Pancreas (tissue), 10 donors: ENCODE measurements around the gene PPARD. TPM values are rescaled to one million over a fixed set of nuclear protein-coding genes. Genes with fewer than 3 reads are reported as not detected.
"Not testable (repeated sequence)": the region's sequence is repeated elsewhere in the genome, so short reads cannot be mapped to it uniquely, and the experiment has no call there.

ENCODE experiments used
- ATAC-seq, 4 donors: fragments of 200-7000 bp; cut with Tn5 transposase; one replicate each; pipeline versions ENCODE4 v1.8.0 to v1.9.1; 2020; ENCODE audit warnings: mild to moderate bottlenecking in 4 of 4, moderate library complexity in 4 of 4
- DNase-seq, 6 donors: peaks; one replicate each; pipeline ENCODE4 v3.0.0-alpha.2; 2020
- FAIRE-seq: peaks from 2 replicates; lab custom pipeline; 2012; peaks lifted over from hg19 to GRCh38; lab: Jason Lieb, UNC
- H3K27ac ChIP-seq, 4 donors: fragments of 200-600 bp; sonication (generic); 1 replicate in 3 of 4; 2 replicates in 1 of 4; pipeline versions ENCODE4 v1.5.0 to v1.8.0; 2020
- H3K27me3 ChIP-seq, 4 donors: fragments of 200-600 bp; one replicate each; pipeline ENCODE4 v1.8.0; 2021
- H3K36me3 ChIP-seq, 3 donors: fragments of 200-600 bp; sonication (generic) in 1 of 3; one replicate each; pipeline versions ENCODE4 v1.5.0 to v1.8.0; 2020 to 2021
- H3K4me1 ChIP-seq, 3 donors: fragments of 200-600 bp; one replicate each; pipeline ENCODE4 v1.8.0; 2021
- H3K4me3 ChIP-seq, 4 donors: fragments of 200-600 bp; sonication (generic) in 2 of 4; one replicate each; pipeline versions ENCODE4 v1.5.0 to v1.8.0; 2020 to 2021
- H3K9me3 ChIP-seq, 4 donors: fragments of 200-600 bp; one replicate each; pipeline ENCODE4 v1.8.0; 2021
- WGBS, 2 donors: extraction: QIAGEN DNeasy Blood & Tissue Kit; methylation state at CpG; one replicate each; pipeline ENCODE4 v1.1.7; 2013; 5-methylcytosine and 5-hydroxymethylcytosine counted together
- intact Hi-C, 3 donors: fragments of 100-400 bp; cut with DNase I; formaldehyde crosslinking; loops; one replicate each; pipeline versions ENCODE4 v1.11.1 to v1.14.2; 2022
- polyA plus RNA-seq, 2 donors: library from polyadenylated mRNA; stranded (reverse); fragments of 200-250 nt; gene quantifications; one replicate each; pipeline ENCODE4 v1.2.3, GENCODE V29; 2013
- total RNA-seq, 6 donors: library from RNA; stranded (reverse); fragmentation: NEBNext Ultra II Directional in 4 of 6; extraction: Animal tissue kit (Norgen Biotek cat#: 25700) in 4 of 6; gene quantifications; one replicate each; pipeline versions ENCODE4 v1.2.1 to v1.2.4, GENCODE V29; 2021 to 2023
- TF ChIP-seq, protein P1 (sequence below), 4 donors: fragments of 200-600 bp; sonication (generic) in 3 of 4; IDR thresholded peaks; one replicate each; pipeline versions ENCODE4 v1.5.0 to v1.8.0; 2021; ENCODE audit warnings: antibody characterized with exemption in 4 of 4
- donor health status: healthy with polysubstance abuse.
- donor health status: DM: no; HTN: no; CAD: no; lungs with moderate emphysema.
- donor health status: DM: no; HTN: no; CAD: no.
- donor health status: control.
- donor health status: control.
- donor health status: Bipolar disorder and iron deficiency.
- donor health status: DM: yes; HTN: yes; CAD: no.
- donor health status: DM: no; HTN: no; CAD: no.
- donor health status: DM: no; HTN: no; CAD: no.
- donor health status: DM: yes; HTN: yes; CAD: no.

Gene PPARD
- total and polyA plus RNA-seq, 8 donors: 4.4 to 14.1 (median 8.2) TPM

DNA sequence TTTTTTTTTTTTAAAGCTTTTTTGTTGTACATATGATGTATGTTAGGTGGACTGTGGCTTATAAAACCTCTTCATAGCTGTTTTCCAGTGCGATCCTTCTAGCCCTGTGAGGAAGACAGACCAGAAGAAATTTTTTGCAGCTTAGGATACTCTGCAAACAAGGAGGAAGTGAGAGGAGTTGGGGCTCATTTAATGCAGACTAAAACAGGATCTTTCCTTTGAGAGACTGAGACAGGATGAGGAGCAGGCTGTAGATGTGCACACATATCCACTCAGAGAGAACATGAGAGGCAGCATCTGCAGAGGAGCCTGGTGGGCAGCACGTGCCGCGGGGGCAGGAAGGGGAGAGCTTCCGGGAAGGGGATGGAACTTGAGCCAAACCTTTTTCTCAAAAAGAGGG, 45.7 kb downstream of the PPARD start:
- Histone ChIP-seq H3K9me3 (no peaks in the 10 kb centered on the region), H3K27me3 (no peaks in the 10 kb centered on the region), H3K4me3 (no peak overlapping the region), H3K4me1 (peaks cover 0 to 20% (median 7%) of the 10 kb centered on the region in 3 donors), H3K27ac (no peak overlapping the region), H3K36me3 (no peaks in the 10 kb centered on the region)
- ATAC-seq (no peak), FAIRE-seq (no peak), DNase-seq (no peak)
- intact Hi-C loops: no loop called here
- 90 to 95% methylated on average over 5 of the region's 5 CpGs for WGBS, 2 donors
- TF ChIP-seq, protein P1, sequence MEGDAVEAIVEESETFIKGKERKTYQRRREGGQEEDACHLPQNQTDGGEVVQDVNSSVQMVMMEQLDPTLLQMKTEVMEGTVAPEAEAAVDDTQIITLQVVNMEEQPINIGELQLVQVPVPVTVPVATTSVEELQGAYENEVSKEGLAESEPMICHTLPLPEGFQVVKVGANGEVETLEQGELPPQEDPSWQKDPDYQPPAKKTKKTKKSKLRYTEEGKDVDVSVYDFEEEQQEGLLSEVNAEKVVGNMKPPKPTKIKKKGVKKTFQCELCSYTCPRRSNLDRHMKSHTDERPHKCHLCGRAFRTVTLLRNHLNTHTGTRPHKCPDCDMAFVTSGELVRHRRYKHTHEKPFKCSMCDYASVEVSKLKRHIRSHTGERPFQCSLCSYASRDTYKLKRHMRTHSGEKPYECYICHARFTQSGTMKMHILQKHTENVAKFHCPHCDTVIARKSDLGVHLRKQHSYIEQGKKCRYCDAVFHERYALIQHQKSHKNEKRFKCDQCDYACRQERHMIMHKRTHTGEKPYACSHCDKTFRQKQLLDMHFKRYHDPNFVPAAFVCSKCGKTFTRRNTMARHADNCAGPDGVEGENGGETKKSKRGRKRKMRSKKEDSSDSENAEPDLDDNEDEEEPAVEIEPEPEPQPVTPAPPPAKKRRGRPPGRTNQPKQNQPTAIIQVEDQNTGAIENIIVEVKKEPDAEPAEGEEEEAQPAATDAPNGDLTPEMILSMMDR (IDR thresholded peaks at IDR 0.05): no peak

DNA sequence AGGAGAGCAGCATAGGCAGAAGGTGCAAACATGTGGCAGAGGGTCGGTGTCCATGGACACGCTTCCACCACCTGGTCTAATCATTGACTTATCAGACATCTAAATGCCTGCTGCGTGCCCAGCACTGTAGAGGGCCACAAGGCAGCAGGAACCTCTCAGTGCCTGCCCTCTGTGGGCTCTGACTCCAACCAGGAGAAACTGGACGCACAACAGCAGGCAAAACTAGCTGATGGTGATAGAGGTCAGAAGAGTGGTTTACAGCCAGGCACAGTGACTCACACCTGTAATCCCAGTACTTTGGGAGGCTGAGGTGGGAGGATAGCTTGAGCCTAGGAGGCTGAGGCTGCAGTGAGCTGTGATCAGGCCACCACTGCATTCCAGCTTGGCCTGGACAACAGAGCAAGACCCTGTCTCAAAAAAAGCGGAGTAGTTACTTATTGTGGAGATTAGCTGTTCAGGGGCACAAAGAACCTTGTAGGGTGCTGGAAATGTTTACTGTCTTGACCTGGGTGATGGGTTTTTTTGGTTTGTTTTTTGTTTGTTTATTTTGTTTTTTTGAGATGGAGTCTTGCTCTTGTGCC, 46.5 kb downstream of the PPARD start:
- DNase-seq: no peak

DNA sequence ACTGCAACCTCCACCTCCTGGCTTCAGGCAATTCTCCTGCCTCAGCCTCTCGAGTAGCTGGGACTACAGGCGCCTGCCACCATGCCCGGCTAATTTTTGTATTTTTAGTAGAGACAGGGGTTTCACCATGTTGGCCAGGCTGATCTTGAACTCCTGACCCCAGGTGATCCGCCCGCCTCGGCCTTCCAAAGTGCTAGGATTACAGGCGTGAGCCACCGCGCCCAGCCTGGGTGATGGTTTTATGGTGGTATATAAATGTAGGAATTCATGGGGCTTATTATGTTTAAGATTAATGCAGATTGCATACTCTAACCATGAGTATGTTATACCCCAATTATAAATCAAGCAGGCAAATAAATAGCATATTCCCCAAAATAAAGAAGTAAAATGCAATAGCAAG, 47.0 kb downstream of the PPARD start:
- 93 to 99% methylated on average over 9 of the region's 9 CpGs for WGBS, 2 donors
- H3K4me3 ChIP-seq, H3K9me3 ChIP-seq, H3K27me3 ChIP-seq, FAIRE-seq, H3K36me3 ChIP-seq, ATAC-seq, H3K27ac ChIP-seq, intact Hi-C loops, DNase-seq: not testable (repeated sequence)
- H3K4me1 ChIP-seq: peaks cover 0 to 22% (median 7%) of the 10 kb centered on the region in 3 donors

More for the DNA sequence above, 46.5 kb downstream of the PPARD start:
- Histone ChIP-seq H3K27me3 (no peaks in the 10 kb centered on the region), H3K4me1 (peaks cover 0 to 22% (median 7%) of the 10 kb centered on the region in 3 donors), H3K4me3 (no peak overlapping the region), H3K27ac (no peak overlapping the region), H3K9me3 (no peaks in the 10 kb centered on the region), H3K36me3 (no peaks in the 10 kb centered on the region)
- WGBS, 2 donors: 93 to 99% methylated on average over 5 of the region's 5 CpGs
- TF ChIP-seq, protein P1 (IDR thresholded peaks at IDR 0.05): no peak
- intact Hi-C loops: no loop called here
- FAIRE-seq: no peak
- ATAC-seq: no peak

DNA sequence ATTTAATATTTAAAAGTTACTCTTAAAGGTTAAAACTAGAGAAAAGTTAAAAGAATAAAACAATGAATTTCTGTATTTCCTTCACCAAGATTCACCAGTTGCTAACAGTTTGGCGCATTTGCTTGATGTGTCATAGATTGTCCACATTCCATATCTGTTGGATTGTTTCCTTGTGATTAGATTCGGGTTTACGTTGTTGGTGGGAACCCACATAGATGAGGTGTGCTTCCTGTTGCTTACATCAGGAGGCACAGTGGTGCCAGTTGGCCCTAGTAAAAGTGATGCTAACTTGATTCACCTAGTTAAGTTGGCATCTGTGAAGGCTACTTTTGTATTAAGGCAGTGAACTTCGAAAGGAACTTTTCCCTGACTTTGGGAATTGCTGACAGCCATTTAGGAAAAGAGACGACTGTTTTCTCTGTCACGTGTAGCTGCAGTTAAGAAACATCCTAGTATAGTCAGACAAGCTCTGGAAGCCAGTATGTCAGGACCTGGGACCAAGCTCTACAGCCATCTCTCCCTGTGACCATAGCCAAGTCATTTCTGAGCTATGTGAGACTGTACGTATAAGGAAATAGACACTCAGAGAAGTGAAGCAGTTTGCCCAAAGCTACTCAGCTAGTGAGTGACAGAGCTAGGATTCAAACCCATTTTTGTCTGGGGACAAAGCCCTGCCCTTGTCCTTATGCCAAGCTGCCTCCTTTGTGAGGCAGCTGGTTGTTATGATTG, 49.0 kb downstream of the PPARD start:
- peak in 3 of 4 donors; percentile 9 to 25 (median 21) for ATAC-seq
- H3K9me3 ChIP-seq: no peaks in the 10 kb centered on the region
- intact Hi-C loops: no loop called here
- DNase-seq: no peak
- no peaks in the 10 kb centered on the region for H3K36me3 ChIP-seq
- no peak for FAIRE-seq
- peak overlapping the region in 3 of 4 donors; percentile 35 to 61 (median 53) for H3K27ac ChIP-seq
- peaks cover 0 to 22% (median 7%) of the 10 kb centered on the region in 3 donors for H3K4me1 ChIP-seq
- TF ChIP-seq, protein P1 (IDR thresholded peaks at IDR 0.05): no peak
- H3K27me3 ChIP-seq: no peaks in the 10 kb centered on the region
- no peak overlapping the region for H3K4me3 ChIP-seq
- WGBS, 2 donors: 62 to 67% methylated on average over 7 of the region's 7 CpGs

DNA sequence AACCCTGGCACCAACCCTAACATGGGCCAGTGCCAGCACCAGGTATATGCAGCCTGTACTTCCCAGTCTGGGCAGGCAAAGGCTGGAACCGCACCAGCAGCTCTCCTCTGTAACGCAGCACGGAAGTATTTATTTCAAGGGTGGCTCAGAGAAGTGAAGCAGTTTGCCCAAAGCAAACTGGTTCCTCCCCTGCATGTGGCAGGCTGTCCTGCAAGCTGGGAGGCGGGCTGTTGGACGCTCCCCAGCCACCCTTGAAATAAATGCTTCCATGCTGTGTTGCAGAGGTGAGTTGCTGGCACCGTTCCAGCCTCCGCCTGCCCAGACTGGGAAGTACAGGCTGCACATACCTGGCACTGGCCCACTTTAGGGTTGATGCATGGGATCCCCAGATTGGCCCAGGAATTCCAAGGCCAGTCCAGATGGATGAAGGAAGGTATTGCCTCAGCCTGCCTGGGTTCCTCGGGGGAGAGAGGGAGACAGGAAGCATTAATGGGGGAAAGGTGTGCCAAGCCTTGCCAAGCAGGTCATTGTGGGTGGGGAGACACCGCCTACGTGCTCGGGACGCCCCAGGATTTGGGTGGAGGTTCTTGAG, 49.8 kb downstream of the PPARD start:
- H3K4me1 ChIP-seq: peaks cover 5 to 26% (median 7%) of the 10 kb centered on the region in 3 donors
- DNase-seq: peak; percentile 74 to 95 (median 86)

More for the DNA sequence above, 49.8 kb downstream of the PPARD start:
- 22 to 41% methylated on average over 12 of the region's 12 CpGs for WGBS, 2 donors
- no peaks in the 10 kb centered on the region for H3K27me3 ChIP-seq
- intact Hi-C loops: no loop called here
- TF ChIP-seq, protein P1 (IDR thresholded peaks at IDR 0.05): no peak
- ATAC-seq (peak; percentile 80 to 87 (median 85)), FAIRE-seq (no peak)
- H3K36me3 ChIP-seq: no peaks in the 10 kb centered on the region
- no peaks in the 10 kb centered on the region for H3K9me3 ChIP-seq
- no peak overlapping the region for H3K4me3 ChIP-seq
- H3K27ac ChIP-seq: peak overlapping the region; percentile 35 to 61 (median 46)
